Measurements from ENCODE around the gene MAP3K20. TPM values are rescaled to one million over a fixed set of nuclear protein-coding genes. Genes with fewer than 3 reads are reported as not detected.
"Not testable (repeated sequence)": the region's sequence is repeated elsewhere in the genome, so short reads cannot be mapped to it uniquely, and the experiment has no call there.

Gene MAP3K20
- total RNA-seq, 4 donors from 2014 or later: 6.8 to 32.2 (median 15.3) TPM

- Histone ChIP-seq H3K4me1 (no peaks in the 10 kb centered on the region), H3K4me3 (no peak overlapping the region), H3K9me3 (no peaks in the 10 kb centered on the region), H3K27ac (peak overlapping the region in 1 of 4 donors; percentile 66), H3K27me3 (no peaks in the 10 kb centered on the region), H3K36me3 (no peaks in the 10 kb centered on the region)
- TF ChIP-seq POLR2A (IDR thresholded peaks at IDR 0.05): no peak
- TF ChIP-seq CTCF (IDR thresholded peaks at IDR 0.05): no peak
- peak in 1 of 3 donors; percentile 67 for DNase-seq
These were observed 129.7 kb downstream of the MAP3K20 start for GRCh38 chr2:173205375-173205774.

- not testable (repeated sequence) for H3K4me3 ChIP-seq, H3K27ac ChIP-seq, DNase-seq, H3K36me3 ChIP-seq, H3K27me3 ChIP-seq, H3K9me3 ChIP-seq, H3K4me1 ChIP-seq
These were observed 131.5 kb downstream of the MAP3K20 start for GRCh38 chr2:173207124-173207523.

GRCh38 chr2:173210270-173211196 lies 134.9 kb downstream of the MAP3K20 start:
- no peaks in the 10 kb centered on the region for H3K4me1 ChIP-seq
- TF ChIP-seq POLR2A (IDR thresholded peaks at IDR 0.05): peak in 1 of 2 donors; percentile 20
- peak; percentile 38 to 93 (median 86) for TF ChIP-seq CTCF (IDR thresholded peaks at IDR 0.05)

GRCh38 chr2:173213181-173213580 lies 137.5 kb downstream of the MAP3K20 start:
- H3K4me1 ChIP-seq: peaks cover 0 to under 1% (median 0%) of the 10 kb centered on the region in 4 donors
- TF ChIP-seq CTCF (IDR thresholded peaks at IDR 0.05): no peak
- no peak for TF ChIP-seq POLR2A (IDR thresholded peaks at IDR 0.05)

More at GRCh38 chr2:173210270-173211196, 134.9 kb downstream of the MAP3K20 start:
- DNase-seq: peak in 2 of 3 donors; percentile 30 to 79
- Histone ChIP-seq H3K27ac (peak overlapping the region in 1 of 4 donors; percentile 51), H3K9me3 (no peaks in the 10 kb centered on the region), H3K36me3 (no peaks in the 10 kb centered on the region), H3K27me3 (no peaks in the 10 kb centered on the region), H3K4me3 (no peak overlapping the region)

GRCh38 chr2:173214213-173214612 lies 138.6 kb downstream of the MAP3K20 start:
- DNase-seq: no peak
- Histone ChIP-seq H3K9me3 (no peaks in the 10 kb centered on the region), H3K27ac (peak overlapping the region in 1 of 4 donors; percentile 5), H3K4me1 (peaks cover 0 to 8% (median 0%) of the 10 kb centered on the region in 4 donors), H3K4me3 (no peak overlapping the region), H3K36me3 (no peaks in the 10 kb centered on the region), H3K27me3 (no peaks in the 10 kb centered on the region)
- TF ChIP-seq CTCF (IDR thresholded peaks at IDR 0.05): no peak
- TF ChIP-seq POLR2A (IDR thresholded peaks at IDR 0.05): no peak

More at GRCh38 chr2:173213181-173213580, 137.5 kb downstream of the MAP3K20 start:
- Histone ChIP-seq H3K27ac (no peak overlapping the region), H3K27me3 (no peaks in the 10 kb centered on the region), H3K36me3 (no peaks in the 10 kb centered on the region), H3K4me3 (no peak overlapping the region), H3K9me3 (no peaks in the 10 kb centered on the region)
- DNase-seq: no peak

GRCh38 chr2:173215316-173215715 lies 139.7 kb downstream of the MAP3K20 start:
- TF ChIP-seq POLR2A (IDR thresholded peaks at IDR 0.05) (no peak), CTCF (IDR thresholded peaks at IDR 0.05) (no peak)
- Histone ChIP-seq H3K4me3 (no peak overlapping the region), H3K36me3 (no peaks in the 10 kb centered on the region), H3K27ac (no peak overlapping the region), H3K27me3 (no peaks in the 10 kb centered on the region), H3K4me1 (peaks cover 0 to 8% (median 0%) of the 10 kb centered on the region in 4 donors), H3K9me3 (no peaks in the 10 kb centered on the region)
- no peak for DNase-seq

Data from Peyer's patch (tissue), 4 donors.